NCI-H146 treated with DMSO at 0.1 percent for 48 hours (cell line): ENCODE data around the gene FBRSL1.

ENCODE experiments used
- DNase-seq: peaks from one replicate; lab custom pipeline; 2025; ENCODE audit not compliant: unreplicated experiment; lab: John Stamatoyannopoulos, UW

The FBRSL1 gene

DNA sequence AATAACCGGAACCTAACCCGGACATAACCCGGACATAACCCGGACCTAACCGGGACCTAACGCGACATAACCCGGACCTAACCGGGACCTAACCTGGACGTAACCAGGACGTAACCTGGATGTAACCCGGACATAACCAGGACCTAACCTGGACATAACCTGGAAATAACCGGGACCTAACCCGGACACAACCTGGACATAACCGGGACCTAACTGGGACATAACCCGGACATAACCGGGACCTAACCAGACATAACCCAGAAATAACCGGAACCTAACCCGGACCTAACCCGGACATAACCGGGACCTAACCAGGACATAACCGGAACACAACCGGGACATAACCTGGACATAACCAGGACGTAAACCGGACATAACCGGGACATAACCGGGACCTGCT lies 6.7 kb upstream of the FBRSL1 start:
- DNase-seq = no peak

DNA sequence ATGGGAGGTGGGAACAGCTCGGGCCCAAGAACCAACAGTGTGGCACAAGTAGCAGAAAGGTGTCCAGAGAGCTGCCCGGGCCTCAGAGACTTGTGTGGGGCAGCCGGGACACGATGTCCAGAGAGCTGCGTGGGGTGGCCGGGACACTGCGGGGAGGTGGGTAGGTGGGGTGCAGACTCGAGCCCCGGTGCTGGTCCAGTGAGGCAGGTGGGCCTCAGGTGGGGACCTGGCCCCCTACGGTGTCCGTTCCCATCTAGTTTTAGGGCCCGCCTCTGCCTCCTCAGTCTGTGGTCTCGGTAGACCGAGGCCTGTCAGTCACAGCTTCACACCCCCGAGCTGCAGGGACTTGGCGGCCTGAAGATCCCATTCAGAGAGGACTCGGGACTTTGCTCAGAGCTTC lies 6.3 kb upstream of the FBRSL1 start:
- DNase-seq = no peak

DNA sequence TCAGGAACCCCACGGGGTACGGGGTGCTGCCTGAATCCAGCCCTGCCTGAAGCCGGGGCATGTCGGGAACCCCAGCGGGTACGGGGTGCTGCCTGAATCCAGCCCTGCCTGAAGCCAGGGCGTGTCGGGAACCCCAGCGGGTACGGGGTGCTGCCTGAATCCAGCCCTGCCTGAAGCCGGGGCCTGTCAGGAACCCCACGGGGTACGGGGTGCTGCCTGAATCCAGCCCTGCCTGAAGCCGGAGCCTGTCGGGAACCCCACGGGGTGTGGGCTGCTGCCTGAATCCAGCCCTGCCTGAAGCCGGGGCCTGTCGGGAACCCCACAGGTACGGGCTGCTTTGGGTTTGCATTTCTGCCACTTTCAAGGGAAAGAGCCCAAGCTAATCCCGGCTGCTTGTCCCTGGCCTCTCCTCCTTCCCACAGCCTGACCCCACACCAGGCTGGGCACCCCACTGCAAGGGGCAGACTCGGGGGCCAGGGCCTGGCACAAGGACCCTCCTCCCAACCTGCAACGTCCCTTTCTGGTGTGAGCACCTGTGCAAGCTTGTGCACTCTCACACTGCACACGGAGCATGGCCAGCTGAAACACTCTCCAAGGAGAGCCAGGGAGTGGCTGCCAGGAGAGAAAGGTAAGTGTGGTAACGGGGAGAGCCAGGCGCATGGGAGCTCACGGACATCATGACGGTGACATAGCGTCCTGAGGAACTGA lies 5.6 kb upstream of the FBRSL1 start:
- DNase-seq = no peak

DNA sequence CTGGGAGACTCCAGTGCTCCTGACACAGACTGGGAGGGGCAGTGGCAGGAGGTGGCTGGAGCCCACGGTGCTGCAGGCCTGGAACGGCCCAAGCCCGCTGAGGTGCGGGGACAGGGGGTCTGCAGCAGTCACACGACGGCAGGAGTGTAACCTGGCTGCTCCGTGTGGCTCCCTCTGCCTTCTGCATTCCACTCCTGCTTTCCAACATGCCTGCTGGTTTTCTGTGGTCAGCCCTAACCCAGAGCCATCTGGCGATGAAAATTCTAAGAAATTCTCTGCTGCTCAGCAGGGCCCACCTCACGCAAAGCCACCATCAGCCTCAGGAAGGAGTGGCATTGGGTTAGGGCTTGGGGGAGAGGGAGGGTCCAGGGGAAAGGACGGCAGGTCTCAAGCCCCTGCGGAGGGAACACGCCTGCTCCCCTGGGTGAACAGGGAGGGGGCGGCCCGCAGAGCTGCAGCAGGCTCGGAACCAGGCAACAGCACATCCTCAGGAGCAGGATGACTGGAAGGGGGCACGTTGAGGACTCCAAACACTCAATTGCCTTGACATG lies 5.0 kb upstream of the FBRSL1 start:
- no peak for DNase-seq

DNA sequence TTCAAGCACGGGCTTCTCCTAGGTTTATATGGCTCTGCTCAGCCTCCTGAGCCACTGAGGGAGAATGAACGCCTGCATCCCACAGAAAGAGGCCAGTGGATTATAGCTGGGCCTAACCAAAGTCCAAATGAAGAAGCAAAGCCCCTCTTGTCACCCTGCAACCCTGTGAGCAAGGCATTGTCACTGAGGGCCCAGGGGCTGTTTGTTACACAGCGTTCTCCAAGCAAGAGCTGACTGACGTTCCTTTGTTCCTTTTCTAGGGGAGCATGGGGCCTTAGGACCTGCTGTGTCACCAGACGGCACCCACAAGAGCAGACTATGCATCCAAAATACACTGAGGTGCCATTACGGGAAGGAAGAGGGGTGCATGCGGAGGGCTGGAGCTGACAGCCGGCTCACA lies 4.3 kb upstream of the FBRSL1 start:
- DNase-seq = no peak

DNA sequence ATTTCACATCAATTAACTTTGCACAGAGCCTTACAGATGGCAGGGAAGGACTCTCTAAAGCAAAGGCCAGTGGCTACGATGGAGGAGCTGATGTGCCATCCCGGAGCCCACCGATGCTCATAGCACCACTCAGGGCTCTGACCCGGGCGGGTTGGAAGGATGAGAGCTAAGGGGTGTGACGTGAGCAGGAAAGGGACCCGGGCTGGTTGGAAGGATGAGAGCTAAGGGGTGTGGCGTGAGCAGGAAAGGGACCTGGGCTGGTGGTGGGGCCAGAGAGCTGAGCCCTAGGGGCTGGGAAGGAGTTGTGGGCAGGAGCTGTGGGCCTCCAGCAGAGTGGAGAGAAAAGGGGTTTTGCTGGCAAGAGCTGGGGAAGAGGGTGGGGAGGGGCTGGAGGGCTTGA lies 3.8 kb upstream of the FBRSL1 start:
- DNase-seq = no peak

DNA sequence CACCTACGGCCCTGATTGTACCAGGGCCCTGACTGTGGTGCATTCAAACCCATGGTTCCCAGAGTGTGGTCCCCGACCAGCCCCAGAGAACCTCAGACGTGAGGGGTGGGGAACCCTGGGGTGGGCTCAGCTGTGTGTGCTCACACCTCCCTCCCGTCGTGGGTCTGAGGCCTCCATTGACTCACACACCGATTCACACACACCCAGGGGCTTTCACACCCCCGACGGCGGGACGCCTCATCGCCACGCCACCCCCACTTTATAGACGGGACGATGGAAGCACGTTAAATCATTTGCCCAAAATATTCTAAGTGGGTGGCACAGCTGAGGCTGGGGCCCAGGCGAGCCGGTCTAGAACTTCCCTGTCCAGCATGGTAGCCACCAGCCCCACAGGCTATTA lies 3.4 kb upstream of the FBRSL1 start:
- DNase-seq = no peak

DNA sequence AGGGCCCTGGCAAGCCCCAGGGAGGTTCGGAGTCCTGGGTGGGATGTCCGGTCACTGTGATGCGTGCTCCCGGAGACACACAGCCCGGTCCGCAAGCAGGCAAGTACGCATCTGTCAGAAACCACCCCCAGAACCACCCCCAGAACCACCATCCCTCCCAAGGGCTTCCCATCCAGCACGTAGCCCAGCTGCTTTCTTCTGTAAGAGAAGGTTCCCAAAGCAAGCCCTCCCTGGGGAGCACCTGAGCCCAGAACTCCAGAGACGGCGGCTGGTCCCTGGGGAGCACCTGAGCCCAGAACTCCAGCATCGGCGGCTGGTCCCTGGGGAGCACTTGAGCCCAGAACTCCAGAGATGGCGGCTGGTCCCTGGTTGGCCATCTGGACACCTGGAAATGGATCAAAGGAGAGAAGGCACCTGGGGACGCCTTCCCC lies 2.6 kb upstream of the FBRSL1 start:
- no peak for DNase-seq

DNA sequence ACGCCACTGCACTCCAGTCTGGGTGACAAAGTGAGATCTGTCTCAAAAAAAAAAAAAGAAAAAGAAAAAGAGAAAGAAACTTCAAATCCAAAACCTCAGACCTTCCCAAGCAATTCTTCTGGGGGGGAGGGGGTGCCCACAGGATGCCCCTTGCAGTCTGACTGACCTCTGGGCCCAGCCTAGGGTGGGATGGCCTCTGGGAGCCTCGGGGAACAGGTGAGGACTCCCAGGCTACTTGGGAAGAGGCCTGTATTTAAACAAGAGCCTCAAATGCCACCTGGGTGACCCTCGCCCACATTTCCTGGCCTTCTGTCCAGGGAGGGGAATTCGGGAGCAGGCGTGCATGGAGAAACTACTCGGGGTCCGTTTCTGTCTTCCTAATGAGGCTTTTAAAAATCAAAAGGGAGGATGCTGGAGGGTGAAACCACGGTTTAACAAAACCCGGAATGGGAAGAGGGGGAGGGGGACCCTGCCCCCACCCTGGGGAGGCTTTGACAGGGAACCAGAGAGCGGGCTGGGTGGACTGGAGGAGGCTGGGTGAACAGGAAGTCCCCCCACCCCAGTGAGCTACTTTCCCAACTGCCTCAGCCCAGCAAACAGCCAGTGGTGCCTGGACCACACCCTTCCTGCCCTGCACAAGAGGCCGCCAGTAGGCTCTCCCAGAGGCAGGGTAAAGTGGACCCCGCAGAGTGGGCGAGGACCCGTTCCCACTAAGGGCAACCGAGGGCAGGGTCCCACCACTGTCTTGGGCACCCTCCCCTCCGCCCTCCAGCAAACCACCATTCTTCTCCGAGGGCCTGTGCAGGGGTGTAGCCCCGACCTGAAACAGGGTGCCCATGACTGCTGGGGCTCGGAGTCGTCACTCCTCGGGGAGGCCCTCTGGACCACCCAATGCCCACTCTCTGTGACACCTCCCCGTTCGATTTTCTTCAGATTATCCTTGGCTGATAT lies 1.5 kb upstream of the FBRSL1 start:
- no peak for DNase-seq

DNA sequence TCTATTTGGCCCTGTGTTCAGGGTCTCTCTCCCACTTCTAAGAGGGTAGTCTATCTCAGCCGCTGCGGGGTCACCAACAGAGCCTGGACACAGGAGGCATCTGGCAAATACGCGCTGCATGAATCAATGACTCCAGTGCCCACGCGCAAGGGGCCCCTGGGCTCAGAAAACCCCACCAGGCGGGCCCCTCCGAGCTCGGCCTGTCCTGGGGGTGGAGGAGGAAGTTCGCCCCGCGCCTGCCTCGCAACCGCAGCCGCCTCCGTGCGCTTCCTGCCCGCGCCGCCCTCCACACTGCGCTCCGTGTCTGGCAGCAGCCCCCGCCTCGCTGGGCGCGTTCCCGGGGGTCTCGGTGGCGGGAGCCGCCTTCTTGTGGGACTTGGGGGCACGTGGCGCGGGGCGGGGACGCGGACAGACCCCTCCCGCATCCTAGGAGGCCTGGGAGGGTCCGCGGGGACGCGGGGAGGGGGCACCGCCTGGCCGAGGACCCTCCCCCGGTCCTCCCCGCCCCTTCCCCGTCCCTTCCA lies 811 bp upstream of the FBRSL1 start:
- DNase-seq = no peak

DNA sequence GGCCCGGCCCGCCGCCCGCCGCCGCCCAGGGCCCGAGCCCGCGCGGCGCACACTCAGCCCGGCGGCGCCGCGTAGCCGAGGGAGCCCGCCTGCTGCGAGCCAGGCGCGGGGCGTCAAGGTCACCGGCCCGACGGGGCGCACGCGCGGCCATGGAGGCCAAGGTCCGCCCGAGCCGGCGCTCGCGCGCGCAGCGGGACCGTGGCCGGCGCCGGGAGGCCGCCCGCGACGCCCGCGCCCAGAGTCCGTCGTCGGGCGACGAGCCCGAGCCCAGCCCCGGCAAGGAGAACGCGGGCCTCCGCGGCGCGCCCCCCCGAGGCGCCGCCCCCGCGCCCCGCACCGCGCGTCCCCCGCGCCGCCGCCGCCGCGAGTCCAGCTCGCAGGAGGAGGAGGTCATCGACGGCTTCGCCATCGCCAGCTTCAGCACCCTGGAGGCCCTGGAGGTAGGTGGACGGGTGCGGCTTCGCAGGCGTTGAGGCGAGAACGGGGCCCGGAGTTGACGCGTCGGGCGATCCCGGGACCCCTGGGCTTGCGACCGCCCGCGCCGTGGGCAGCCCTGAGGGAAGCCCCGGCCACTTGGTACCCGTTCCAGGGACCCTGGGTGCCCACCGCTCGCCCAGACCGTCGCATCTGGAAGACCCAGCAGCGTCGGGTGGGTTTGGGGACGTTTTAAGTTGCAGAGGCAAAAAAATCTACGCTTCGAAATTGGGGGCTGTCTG lies 629 bp downstream of the FBRSL1 start:
- DNase-seq = no peak

DNA sequence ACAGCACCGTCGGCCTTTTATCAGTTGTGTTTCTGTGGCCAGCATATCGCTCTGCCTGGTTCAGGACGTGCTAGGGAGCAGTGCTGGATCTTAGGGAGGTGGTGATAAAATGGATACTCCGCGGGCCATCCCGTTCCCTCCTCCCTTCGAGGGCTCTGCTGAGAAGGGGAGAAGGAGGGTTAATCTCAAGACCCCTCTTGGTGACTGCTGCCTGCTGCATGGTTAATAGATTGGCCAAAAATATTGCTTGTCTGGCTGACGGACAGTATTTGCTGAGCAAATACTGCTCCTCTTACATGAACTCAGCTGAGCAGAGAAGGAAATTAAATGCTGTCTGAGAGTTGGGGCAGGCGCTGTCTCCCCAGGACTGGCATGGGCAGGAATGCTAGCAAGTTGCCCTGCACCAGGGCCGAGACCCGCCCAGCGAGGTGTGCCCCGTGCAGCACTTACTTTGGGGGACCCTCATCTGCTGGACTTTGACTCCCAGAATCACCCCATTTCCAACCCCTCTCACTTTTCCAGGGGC lies 1.2 kb downstream of the FBRSL1 start:
- no peak for DNase-seq

DNA sequence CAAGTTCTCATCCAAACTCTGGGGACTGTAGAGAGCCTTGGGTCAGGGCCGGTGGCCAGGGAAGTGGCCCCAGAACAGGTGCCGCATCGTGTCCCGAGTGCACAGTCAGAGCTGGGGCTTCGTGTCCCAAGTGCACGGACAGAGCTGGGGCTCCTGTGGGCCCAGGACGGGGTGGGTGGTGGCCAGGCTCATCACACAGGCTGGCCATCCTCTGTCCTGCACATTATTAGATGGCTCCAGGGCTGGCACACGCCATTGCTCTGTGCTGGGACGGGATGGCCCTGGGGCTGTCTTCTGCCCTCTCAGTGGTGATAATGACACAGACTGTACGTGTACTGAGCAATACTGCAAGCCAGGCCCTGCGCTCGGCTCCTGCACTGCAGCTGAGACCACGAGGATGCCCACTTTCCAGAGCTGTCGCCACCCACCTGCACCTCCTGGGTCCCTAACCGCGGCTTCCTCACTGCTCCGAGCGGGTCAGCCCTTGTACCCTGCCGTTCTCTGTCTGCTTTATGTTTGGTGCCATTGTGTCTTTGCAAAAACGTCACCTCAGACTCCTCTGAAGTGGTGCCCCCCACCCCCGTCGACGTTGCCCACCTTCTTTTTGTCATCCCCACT lies 1.9 kb downstream of the FBRSL1 start:
- DNase-seq = no peak

DNA sequence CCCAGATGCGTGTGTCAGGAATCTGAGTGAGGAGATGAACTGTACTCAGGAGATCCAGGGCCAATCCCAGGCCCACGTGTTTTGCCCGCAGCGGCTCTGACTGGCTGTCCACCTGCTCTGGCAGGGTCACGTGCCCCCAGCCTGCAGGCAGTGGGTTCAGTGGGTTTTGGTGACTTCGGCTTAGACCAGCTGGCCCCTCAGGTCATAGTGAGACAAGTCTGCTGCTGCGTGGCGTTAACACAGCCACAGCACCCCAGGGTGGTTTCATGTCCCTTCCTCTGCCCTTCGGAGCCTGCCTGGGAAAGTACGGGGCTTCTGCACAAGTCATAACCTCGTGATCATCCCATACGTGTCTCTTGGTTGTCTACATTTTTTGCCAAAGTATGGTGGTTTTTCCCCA lies 2.6 kb downstream of the FBRSL1 start:
- no peak for DNase-seq

DNA sequence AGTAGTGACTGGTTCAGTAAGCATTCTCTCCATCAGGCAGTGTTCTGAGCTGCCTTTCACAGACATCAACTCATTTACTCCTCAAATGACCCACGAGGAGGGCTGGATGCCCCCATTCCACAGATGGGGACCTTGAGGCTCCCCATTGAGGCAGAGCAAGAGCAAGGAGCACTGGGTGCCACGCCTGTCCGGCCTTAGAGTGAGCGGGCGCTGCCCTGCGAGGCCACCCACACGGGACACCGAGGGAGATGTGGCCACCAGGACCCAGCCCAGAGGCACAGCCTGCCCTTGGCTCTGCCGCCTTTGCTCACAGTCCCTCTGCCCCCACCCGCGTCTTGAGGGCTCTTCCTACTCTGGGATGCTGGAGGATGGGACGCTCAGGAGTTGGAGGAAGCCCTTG lies 3.0 kb downstream of the FBRSL1 start:
- DNase-seq = no peak

DNA sequence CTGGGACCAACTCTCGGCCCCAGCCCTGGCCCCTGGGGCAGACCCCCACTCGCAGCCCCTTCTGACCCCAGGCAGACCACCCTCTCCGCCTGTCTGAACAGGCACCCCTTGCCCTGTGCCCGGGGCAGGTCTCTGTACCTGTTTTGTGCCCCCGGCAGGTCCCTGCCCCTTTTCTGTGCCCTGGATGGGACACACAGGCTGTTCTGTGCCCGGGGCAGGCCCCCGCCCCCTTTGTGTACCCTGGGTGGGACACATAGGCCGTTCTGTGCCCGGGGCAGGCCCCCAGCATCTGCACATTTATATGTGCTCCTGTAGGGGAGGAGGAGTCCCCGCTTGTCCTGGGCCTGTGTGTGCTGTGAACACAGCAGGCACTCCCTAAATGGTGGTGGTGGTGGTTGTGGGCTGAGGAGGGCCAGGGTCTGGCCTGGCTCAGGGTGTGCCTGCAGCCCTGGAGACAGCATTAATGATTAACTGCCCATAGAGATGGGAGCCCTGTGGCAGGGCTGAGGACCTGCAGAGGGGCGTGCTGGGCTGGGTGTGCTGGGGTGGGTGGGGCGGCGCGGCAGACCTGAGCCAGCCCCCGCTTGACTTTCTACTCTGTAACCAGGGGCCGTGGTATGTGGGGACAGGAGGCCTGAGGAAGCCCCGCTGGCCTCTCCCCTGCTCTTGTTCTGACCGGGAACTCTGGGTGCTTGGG lies 3.7 kb downstream of the FBRSL1 start:
- DNase-seq = no peak

DNA sequence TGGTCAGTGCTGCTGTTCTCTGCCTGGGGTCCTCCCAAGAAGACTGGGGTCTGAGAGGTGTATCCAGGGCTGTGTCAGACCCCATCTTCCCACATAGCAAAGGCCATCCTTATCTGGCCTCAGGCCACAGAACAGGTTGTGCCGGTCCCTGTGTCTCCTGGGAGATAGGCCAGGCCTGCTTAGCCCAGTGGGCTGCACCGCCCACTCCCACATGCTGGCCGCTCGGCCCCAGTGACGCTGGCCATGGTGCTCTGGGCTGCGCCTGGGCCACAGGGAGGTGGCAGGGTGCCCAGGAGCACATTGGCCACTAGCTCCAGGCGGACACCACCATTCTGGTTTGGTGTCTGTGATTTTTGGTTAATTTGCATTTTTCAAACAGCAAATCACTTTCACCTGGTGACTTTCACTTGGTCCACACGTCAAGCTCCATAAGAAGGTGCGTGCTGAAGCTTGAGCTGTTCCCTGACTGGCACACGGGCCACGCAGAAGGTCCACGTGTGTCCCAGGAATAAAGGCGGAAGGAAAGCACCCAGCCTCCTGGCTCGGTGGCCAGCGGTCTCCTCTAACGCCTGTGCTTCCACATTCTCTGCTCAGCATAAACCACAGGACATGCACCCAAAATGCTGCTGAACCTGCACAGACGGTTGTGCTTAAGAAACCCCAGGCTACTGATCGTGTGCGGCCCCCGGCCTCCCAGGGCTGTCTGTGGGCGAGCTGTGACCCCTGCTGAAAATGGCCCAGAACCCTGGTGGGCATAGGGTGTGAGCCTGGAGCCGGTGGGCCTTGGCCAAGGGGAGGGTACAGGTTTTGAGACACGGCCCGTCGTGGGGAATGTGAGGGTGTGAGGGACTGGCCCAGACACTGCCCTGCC lies 4.6 kb downstream of the FBRSL1 start:
- DNase-seq = no peak

DNA sequence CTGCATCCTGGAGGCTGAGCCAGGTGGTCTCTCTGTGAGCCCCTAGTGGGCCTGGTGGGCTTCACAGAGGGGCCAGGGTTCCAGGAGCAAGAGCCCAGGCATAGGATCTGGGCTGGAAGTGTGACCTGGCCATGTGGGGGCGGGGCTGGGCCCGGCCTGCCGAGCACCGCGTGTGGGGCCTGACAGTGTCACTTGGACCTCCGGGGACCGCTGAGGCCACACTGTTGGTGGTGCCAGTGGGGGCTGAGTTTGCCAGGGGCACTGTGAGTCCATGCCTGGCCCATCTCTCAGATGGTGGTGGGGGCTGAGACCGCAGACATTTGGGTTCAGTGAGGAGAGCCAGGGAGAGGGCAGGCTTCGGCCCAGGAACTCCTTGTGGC lies 5.2 kb downstream of the FBRSL1 start:
- no peak for DNase-seq
